Panc1 (cell line): ENCODE data around the gene LRRC56.

Experiments
- REST ChIP-seq, 2 experiments: IDR thresholded peaks; 2 replicates each; pipeline ENCODE4 v1.6.1; 2011 to 2012; ENCODE audit warnings: low read depth in 2 of 2, control low read depth in 1 of 2, low read length in 1 of 2, mild to moderate bottlenecking in 1 of 2, moderate library complexity in 1 of 2; ENCODE audit not compliant: insufficient read depth in 1 of 2
- SIN3A ChIP-seq: IDR thresholded peaks from 2 replicates; pipeline ENCODE4 v1.6.1; 2012; ENCODE audit warnings: low read depth, mild to moderate bottlenecking, low read length, moderate library complexity, borderline replicate concordance; ENCODE audit not compliant: insufficient read depth
- TCF7L2 ChIP-seq: IDR thresholded peaks from 2 replicates; pipeline ENCODE4 v1.6.1; 2011; ENCODE audit warnings: mild to moderate bottlenecking, low read depth, low read length, inconsistent platforms
- TF ChIP-seq, protein P1 (sequence below): fragments of 450-650 bp; IDR thresholded peaks from 2 replicates; pipeline ENCODE4 v1.5.1; 2017; ENCODE audit warnings: mild to moderate bottlenecking

- TF ChIP-seq, protein P1, sequence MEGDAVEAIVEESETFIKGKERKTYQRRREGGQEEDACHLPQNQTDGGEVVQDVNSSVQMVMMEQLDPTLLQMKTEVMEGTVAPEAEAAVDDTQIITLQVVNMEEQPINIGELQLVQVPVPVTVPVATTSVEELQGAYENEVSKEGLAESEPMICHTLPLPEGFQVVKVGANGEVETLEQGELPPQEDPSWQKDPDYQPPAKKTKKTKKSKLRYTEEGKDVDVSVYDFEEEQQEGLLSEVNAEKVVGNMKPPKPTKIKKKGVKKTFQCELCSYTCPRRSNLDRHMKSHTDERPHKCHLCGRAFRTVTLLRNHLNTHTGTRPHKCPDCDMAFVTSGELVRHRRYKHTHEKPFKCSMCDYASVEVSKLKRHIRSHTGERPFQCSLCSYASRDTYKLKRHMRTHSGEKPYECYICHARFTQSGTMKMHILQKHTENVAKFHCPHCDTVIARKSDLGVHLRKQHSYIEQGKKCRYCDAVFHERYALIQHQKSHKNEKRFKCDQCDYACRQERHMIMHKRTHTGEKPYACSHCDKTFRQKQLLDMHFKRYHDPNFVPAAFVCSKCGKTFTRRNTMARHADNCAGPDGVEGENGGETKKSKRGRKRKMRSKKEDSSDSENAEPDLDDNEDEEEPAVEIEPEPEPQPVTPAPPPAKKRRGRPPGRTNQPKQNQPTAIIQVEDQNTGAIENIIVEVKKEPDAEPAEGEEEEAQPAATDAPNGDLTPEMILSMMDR, result no peak
- TF ChIP-seq REST (IDR thresholded peaks at IDR 0.05; ENCODE audit: insufficient read depth in 1 of 2, low read depth in 2 of 2, low read length in 1 of 2) (no peak), TCF7L2 (no peak), SIN3A (no peak)
These were observed 24.3 kb upstream of the LRRC56 start for GRCh38 chr11:512761-513595.
